ENCODE data around the gene KCTD2. TPM values are rescaled to one million over a fixed set of nuclear protein-coding genes. Genes with fewer than 3 reads are reported as not detected.
A peak's percentile ranks its signal among the peaks of the same experiment; 100 is the strongest.

The KCTD2 gene
- polyA plus RNA-seq, 2 of the 4 experiments (the other 2 are of a cell fraction), result 18.8 to 31.3 TPM

DNA sequence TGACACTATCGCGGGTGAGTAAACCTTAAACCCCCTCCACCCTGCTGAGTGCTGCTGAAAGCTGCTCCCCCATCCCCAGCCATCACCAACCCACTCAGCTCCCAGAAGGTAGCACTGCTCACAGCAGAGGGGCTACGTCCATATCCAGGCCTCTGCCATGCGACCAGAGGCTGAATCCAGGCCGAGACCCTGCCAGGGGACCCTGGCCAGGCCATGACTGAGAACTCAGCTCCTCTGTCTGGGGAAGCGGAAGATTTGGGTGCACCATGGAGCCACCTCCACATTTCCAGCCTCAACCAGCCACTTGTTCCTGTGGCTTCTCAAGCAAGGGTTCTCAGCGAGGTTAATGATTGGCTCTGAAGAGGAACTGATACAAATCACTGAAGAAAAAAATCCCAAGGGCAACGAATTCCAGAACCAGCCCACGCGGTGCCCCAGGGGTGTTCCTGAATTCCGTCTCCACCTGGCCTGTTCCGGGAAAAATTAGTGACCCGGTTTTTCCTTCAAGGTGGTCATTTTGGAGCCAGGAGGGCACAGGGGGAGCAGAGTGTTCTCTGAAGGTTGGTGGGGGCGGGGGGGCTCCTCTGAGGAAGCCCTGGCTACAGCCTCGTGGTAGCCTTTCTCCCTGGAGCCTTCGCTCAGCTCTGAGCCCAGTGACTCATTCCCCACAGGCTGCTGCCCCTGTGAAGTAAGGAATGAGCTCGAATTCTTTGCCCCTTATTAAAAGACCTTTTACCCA, 31.4 kb downstream of the KCTD2 start:
- FAIRE-seq, result peak; percentile 18
- peak; percentile 67 to 82; a peak in 5 of 6 replicates for ATAC-seq
- Histone ChIP-seq H3K4me2 (peak overlapping the region; percentile 75), H3K4me1 (peaks cover 40% of the 10 kb centered on the region), H3K4me3 (no peak overlapping the region), H3K27ac (peak overlapping the region; percentile 78 to 86), H3K9me3 (no peaks in the 10 kb centered on the region)
- ChIA-PET POLR2A (interaction anchor here (1.0 to 1.6 kb wide), 2 partner anchors 9 to 45 kb away, joined by 3 to 18 read pairs; partner anchors contain the start of gene SLC16A5), CTCF (interaction anchor here (1.0 to 81.8 kb wide), 6 partner anchors 8 to 122 kb away, joined by 3 to 3429 read pairs (median 18); partner anchors contain the start of genes ARMC7, NT5C and SLC16A5)
- DNase-seq (ENCODE audit: low read depth in 1 of 2, low spot score in 1 of 2), result peak; percentile 55 to 86
- TF ChIP-seq MAFK (IDR thresholded peaks at IDR 0.05; ENCODE audit: partially characterized antibody) (no peak), ZNF302 (CRISPR knock-in tag; IDR thresholded peaks at IDR 0.05) (0 out of 2 replicates have a peak, but pooled peaks have one; percentile 14), RAD21 (conservative IDR thresholded peaks at IDR 0.05 in 1 of 2, IDR thresholded peaks at IDR 0.05 in 1 of 2) (0 out of 5 replicates have a peak, but pooled peaks of 1 of the 2 experiments have one; percentile 2), POLR2AphosphoS2 (conservative IDR thresholded peaks at IDR 0.05; ENCODE audit: low read length) (no peak), EP300 (IDR thresholded peaks at IDR 0.05) (no peak), MYC (IDR thresholded peaks at IDR 0.05; ENCODE audit: borderline replicate concordance, low read length) (peak; percentile 50; the same call in 1 of the 2 replicates), FOSB (CRISPR knock-in tag; IDR thresholded peaks at IDR 0.05) (no peak), FOSL2 (IDR thresholded peaks at IDR 0.05) (peak; percentile 31; the same call in 1 of the 2 replicates), FOSL2 (CRISPR knock-in tag; IDR thresholded peaks at IDR 0.05) (peak; percentile 83), CHD4 (IDR thresholded peaks at IDR 0.05; ENCODE audit: borderline replicate concordance) (no peak), MAZ (IDR thresholded peaks at IDR 0.05; ENCODE audit: borderline replicate concordance, low read depth, low read length) (no peak), GATA3 (IDR thresholded peaks at IDR 0.05; ENCODE audit: borderline replicate concordance) (peak; percentile 21; the same call in 1 of the 2 replicates), ZC3H11A (IDR thresholded peaks at IDR 0.05) (no peak), HOXB5 (CRISPR knock-in tag; IDR thresholded peaks at IDR 0.05) (0 out of 2 replicates have a peak, but pooled peaks have one; percentile 38), HEYL (CRISPR knock-in tag; IDR thresholded peaks at IDR 0.05) (0 out of 2 replicates have a peak, but pooled peaks have one; percentile 65), PBX3 (IDR thresholded peaks at IDR 0.05) (no peak), RFX5 (IDR thresholded peaks at IDR 0.05) (no peak), NPAS2 (CRISPR knock-in tag; IDR thresholded peaks at IDR 0.05; ENCODE audit: borderline replicate concordance) (0 out of 2 replicates have a peak, but pooled peaks have one; percentile 12), HDAC2 (IDR thresholded peaks at IDR 0.05) (no peak), RNF2 (IDR thresholded peaks at IDR 0.05; ENCODE audit: borderline replicate concordance, low read depth) (no peak), RARB (CRISPR knock-in tag; IDR thresholded peaks at IDR 0.05) (no peak), JUNB (IDR thresholded peaks at IDR 0.05) (no peak)
- TF ChIP-seq, protein P1, sequence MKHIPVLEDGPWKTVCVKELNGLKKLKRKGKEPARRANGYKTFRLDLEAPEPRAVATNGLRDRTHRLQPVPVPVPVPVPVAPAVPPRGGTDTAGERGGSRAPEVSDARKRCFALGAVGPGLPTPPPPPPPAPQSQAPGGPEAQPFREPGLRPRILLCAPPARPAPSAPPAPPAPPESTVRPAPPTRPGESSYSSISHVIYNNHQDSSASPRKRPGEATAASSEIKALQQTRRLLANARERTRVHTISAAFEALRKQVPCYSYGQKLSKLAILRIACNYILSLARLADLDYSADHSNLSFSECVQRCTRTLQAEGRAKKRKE (CRISPR knock-in tag; IDR thresholded peaks at IDR 0.05; ENCODE audit: low read depth), result peak; percentile 50; the same call in 1 of the 2 replicates
- TF ChIP-seq, protein P2, sequence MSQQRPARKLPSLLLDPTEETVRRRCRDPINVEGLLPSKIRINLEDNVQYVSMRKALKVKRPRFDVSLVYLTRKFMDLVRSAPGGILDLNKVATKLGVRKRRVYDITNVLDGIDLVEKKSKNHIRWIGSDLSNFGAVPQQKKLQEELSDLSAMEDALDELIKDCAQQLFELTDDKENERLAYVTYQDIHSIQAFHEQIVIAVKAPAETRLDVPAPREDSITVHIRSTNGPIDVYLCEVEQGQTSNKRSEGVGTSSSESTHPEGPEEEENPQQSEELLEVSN (IDR thresholded peaks at IDR 0.05; ENCODE audit: borderline replicate concordance, low read depth), result 0 out of 2 replicates have a peak, but pooled peaks have one; percentile 56
- TF ChIP-seq, protein P3, sequence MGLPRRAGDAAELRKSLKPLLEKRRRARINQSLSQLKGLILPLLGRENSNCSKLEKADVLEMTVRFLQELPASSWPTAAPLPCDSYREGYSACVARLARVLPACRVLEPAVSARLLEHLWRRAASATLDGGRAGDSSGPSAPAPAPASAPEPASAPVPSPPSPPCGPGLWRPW (IDR thresholded peaks at IDR 0.05), result no peak
- TF ChIP-seq, protein P4, sequence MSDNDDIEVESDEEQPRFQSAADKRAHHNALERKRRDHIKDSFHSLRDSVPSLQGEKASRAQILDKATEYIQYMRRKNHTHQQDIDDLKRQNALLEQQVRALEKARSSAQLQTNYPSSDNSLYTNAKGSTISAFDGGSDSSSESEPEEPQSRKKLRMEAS (IDR thresholded peaks at IDR 0.05), result peak; percentile 93
- 26% methylated on average over 17 of the region's 17 CpGs for WGBS (ENCODE audit: missing lambda C conversion rate)
